T1000 (cell line): ENCODE measurements around the gene MRGPRX2.

Experiments
- DNase-seq: peaks from one replicate; lab custom pipeline; 2025; ENCODE audit warnings: mixed read lengths; lab: John Stamatoyannopoulos, UW

Gene MRGPRX2

GRCh38 chr11:19060629-19061028, at the start of gene MRGPRX2:
TSS of gene MRGPRX2 (minus strand) at chr11:19060717. CDS start at chr11:19056402, 4,315 bp downstream.
- DNase-seq = no peak

- DNase-seq = no peak
These were observed 49.8 kb upstream of the MRGPRX2 start for GRCh38 chr11:19110295-19110694.

- DNase-seq = no peak
These were observed 46.6 kb upstream of the MRGPRX2 start for GRCh38 chr11:19107125-19107524.

- no peak for DNase-seq
These were observed 44.5 kb upstream of the MRGPRX2 start for GRCh38 chr11:19105011-19105410.

- no peak for DNase-seq
These were observed 42.0 kb upstream of the MRGPRX2 start for GRCh38 chr11:19102521-19102900.

GRCh38 chr11:19101796-19102520, 41.4 kb upstream of the MRGPRX2 start:
- DNase-seq = no peak

GRCh38 chr11:19100885-19101284, 40.4 kb upstream of the MRGPRX2 start:
- DNase-seq = no peak

GRCh38 chr11:19099093-19099492, 38.6 kb upstream of the MRGPRX2 start:
- DNase-seq = no peak

GRCh38 chr11:19094859-19095258, 34.3 kb upstream of the MRGPRX2 start:
- no peak for DNase-seq

GRCh38 chr11:19093976-19094375, 33.5 kb upstream of the MRGPRX2 start:
- no peak for DNase-seq

- no peak for DNase-seq
These were observed 32.3 kb upstream of the MRGPRX2 start for GRCh38 chr11:19092850-19093249.

- DNase-seq = no peak
These were observed 31.8 kb upstream of the MRGPRX2 start for GRCh38 chr11:19092342-19092741.

GRCh38 chr11:19091366-19091765, 30.8 kb upstream of the MRGPRX2 start:
- DNase-seq = no peak

GRCh38 chr11:19089421-19089820, 28.9 kb upstream of the MRGPRX2 start:
- DNase-seq = no peak

- no peak for DNase-seq
These were observed 28.3 kb upstream of the MRGPRX2 start for GRCh38 chr11:19088791-19089190.

GRCh38 chr11:19087658-19088057, 27.1 kb upstream of the MRGPRX2 start:
- DNase-seq = no peak

GRCh38 chr11:19084661-19085315, 24.3 kb upstream of the MRGPRX2 start:
- DNase-seq = no peak

GRCh38 chr11:19083166-19083565, 22.6 kb upstream of the MRGPRX2 start:
- DNase-seq = no peak

- no peak for DNase-seq
These were observed 20.1 kb upstream of the MRGPRX2 start for GRCh38 chr11:19080579-19080993.

GRCh38 chr11:19079643-19080440, 19.3 kb upstream of the MRGPRX2 start:
- DNase-seq = no peak

- DNase-seq = no peak
These were observed 17.4 kb upstream of the MRGPRX2 start for GRCh38 chr11:19077965-19078364.

GRCh38 chr11:19076744-19077589, 16.4 kb upstream of the MRGPRX2 start:
- DNase-seq = peak; percentile 3
